Measurements from ENCODE around the gene CORO2A. TPM values are rescaled to one million over a fixed set of nuclear protein-coding genes. Genes with fewer than 3 reads are reported as not detected.

The CORO2A gene
- total and polyA plus RNA-seq, 10 of the 15 experiments (the other 5 are each of a cell fraction or from before 2014, with no cell fraction given): 1.0 to 5.3 (median 3.5) TPM

GRCh38 chr9:98181746-98182068 lies 10.7 kb downstream of the CORO2A start:
- POLR2A ChIA-PET: no interaction called here
- in situ Hi-C loops (cut with MboI) (no loop called here), intact Hi-C loops (cut with micrococcal nuclease; ENCODE audit: unreplicated experiment) (no loop called here)
- Histone ChIP-seq H4K20me1 (ENCODE audit: control insufficient read depth, insufficient read depth) (no peaks in the 10 kb centered on the region), H3K4me1 (ENCODE audit: control insufficient read depth, insufficient read depth, low read length) (no peaks in the 10 kb centered on the region), H3K4me3 (no peak overlapping the region), H3K27me3 (replicated peaks in 1 of 2; ENCODE audit: control insufficient read depth in 2 of 2, insufficient read depth in 2 of 2, low read length in 1 of 2) (no peaks in the 10 kb centered on the region), H3K36me3 (ENCODE audit: control insufficient read depth in 2 of 2, insufficient read depth in 2 of 2, low read length in 1 of 2) (no peaks in the 10 kb centered on the region), H3K4me2 (ENCODE audit: control insufficient read depth, insufficient read depth) (no peak overlapping the region), H3K27ac (ENCODE audit: control insufficient read depth, insufficient read depth) (no peak overlapping the region), H3K9ac (ENCODE audit: control insufficient read depth, insufficient read depth, low read length) (no peak overlapping the region), H3K9me3 (replicated peaks; ENCODE audit: control insufficient read depth, insufficient read depth, low read length) (no peaks in the 10 kb centered on the region), H2AFZ (ENCODE audit: control insufficient read depth, low read depth, low read length) (no peak overlapping the region), H3K79me2 (ENCODE audit: control insufficient read depth, insufficient read depth, low read length) (no peaks in the 10 kb centered on the region)
- BruUV-seq (replicated peaks): no TSS peak
- SMC1A ChIA-PET (ENCODE audit: uncharacterized antibody, unreplicated experiment): no interaction called here
- CTCF ChIA-PET: interaction anchor here (1.0 kb wide), 1 partner anchor 22 kb away, joined by 3 read pairs; no protein-coding TSS in a partner anchor
- 82% methylated on average over 5 of the region's 5 CpGs for WGBS (ENCODE audit: insufficient coverage, insufficient replicate concordance, low lambda C conversion rate, missing lambda C conversion rate)
- DNase-seq (ENCODE audit: low read depth, low spot score) (no peak), ATAC-seq (no peak), FAIRE-seq (no peak)
- RAD21 ChIA-PET (ENCODE audit: unreplicated experiment): no interaction called here
- TF ChIP-seq USF1 (IDR thresholded peaks at IDR 0.05; ENCODE audit: borderline replicate concordance, extremely low read length, insufficient read depth, low read depth, low read length): no peak
- TF ChIP-seq STAT1 (conservative IDR thresholded peaks at IDR 0.05): no peak
- TF ChIP-seq RBBP5 (conservative IDR thresholded peaks at IDR 0.05): no peak
- TF ChIP-seq ASH2L (IDR thresholded peaks at IDR 0.05; ENCODE audit: borderline replicate concordance, low read depth): no peak
- no peak for TF ChIP-seq EP300 (IDR thresholded peaks at IDR 0.05; ENCODE audit: borderline replicate concordance in 1 of 2, control insufficient read depth in 1 of 2, low read depth in 2 of 2, low read length in 2 of 2)
- no peak for TF ChIP-seq ZNF24 (IDR thresholded peaks at IDR 0.05)
- TF ChIP-seq NFYB (IDR thresholded peaks at IDR 0.05; ENCODE audit: insufficient read depth, low read depth, low read length): no peak
- TF ChIP-seq MEF2A (IDR thresholded peaks at IDR 0.05; ENCODE audit: insufficient read depth, low read depth, low read length): no peak
- no peak for TF ChIP-seq NR2C1 (IDR thresholded peaks at IDR 0.05)
- TF ChIP-seq SMAD1 (IDR thresholded peaks at IDR 0.05; ENCODE audit: low read depth, partially characterized antibody): no peak
- TF ChIP-seq GABPA (IDR thresholded peaks at IDR 0.05; ENCODE audit: low read depth): no peak
- no peak for TF ChIP-seq SMAD5 (IDR thresholded peaks at IDR 0.05; ENCODE audit: low read depth)
- no peak for TF ChIP-seq SMC3 (IDR thresholded peaks at IDR 0.05; ENCODE audit: borderline replicate concordance, low read length)
- TF ChIP-seq JUNB (IDR thresholded peaks at IDR 0.05): no peak
- no peak for TF ChIP-seq USF2 (IDR thresholded peaks at IDR 0.05; ENCODE audit: borderline replicate concordance, low read depth, low read length)
- no peak for TF ChIP-seq RB1 (IDR thresholded peaks at IDR 0.05; ENCODE audit: borderline replicate concordance)
- TF ChIP-seq LARP7 (IDR thresholded peaks at IDR 0.05): no peak
- no peak for TF ChIP-seq CREM (IDR thresholded peaks at IDR 0.05; ENCODE audit: low read depth)
